IMR-90 (cell line): ENCODE results near the gene MSLN. TPM values are rescaled to one million over a fixed set of nuclear protein-coding genes. Genes with fewer than 3 reads are reported as not detected.

Source experiments
- ATAC-seq: fragments of 200-7000 bp; cut with Tn5 transposase; 2 replicates; pipeline ENCODE4 v1.9.1; 2020; ENCODE audit warnings: low read depth, mild to moderate bottlenecking, moderate library complexity
- BruUV-seq: library from RNA; stranded (reverse); fragments of 400-500 nt; replicated peaks from 2 replicates; lab custom pipeline; 2021; lab: Mats Ljungman, UMichigan
- CTCF ChIA-PET: fragments of 300-600 bp; formaldehyde crosslinking; extraction: SDS; loops from one replicate; lab custom pipeline; 2021; ENCODE audit warnings: antibody characterized with exemption; lab: Yijun Ruan, JAX
- POLR2A ChIA-PET: fragments of 300-600 bp; sonication (Branson Sonifier 250); formaldehyde crosslinking; loops from one replicate; lab custom pipeline; 2022; ENCODE audit warnings: antibody characterized with exemption; ENCODE audit not compliant: unreplicated experiment; lab: Charles Lee
- DNase-seq: peaks from one replicate; pipeline ENCODE4 v3.0.0; 2013
- H2AFZ ChIP-seq: replicated peaks from 2 replicates; pipeline ENCODE3; 2013; ENCODE audit warnings: low read length, mild to moderate bottlenecking; ENCODE audit not compliant: poor library complexity
- H2AK5ac ChIP-seq: 2 replicates; pipeline ENCODE4 v1.6.1; 2013; ENCODE audit warnings: low read depth, low read length, inconsistent platforms
- H2AK9ac ChIP-seq: replicated peaks from 2 replicates; pipeline ENCODE3; 2013; ENCODE audit warnings: mild to moderate bottlenecking, low read depth, low read length, moderate library complexity; ENCODE audit not compliant: poor library complexity
- H2BK120ac ChIP-seq: 2 replicates; pipeline ENCODE4 v1.6.1; 2013; ENCODE audit warnings: low read depth, low read length, inconsistent platforms
- H2BK15ac ChIP-seq: 3 replicates; pipeline ENCODE4 v1.6.1; 2013; ENCODE audit warnings: low read depth, low read length, inconsistent platforms
- H2BK20ac ChIP-seq: 2 replicates; pipeline ENCODE4 v1.6.1; 2013; ENCODE audit warnings: low read depth, mild to moderate bottlenecking, inconsistent platforms, low read length, moderate library complexity
- H2BK5ac ChIP-seq: 2 replicates; pipeline ENCODE4 v1.6.1; 2013; ENCODE audit warnings: mild to moderate bottlenecking, low read depth, low read length, inconsistent platforms; ENCODE audit not compliant: poor library complexity, severe bottlenecking
- H3K14ac ChIP-seq: replicated peaks from 2 replicates; pipeline ENCODE4 v1.6.1; 2013; ENCODE audit warnings: low read depth, low read length, inconsistent platforms
- H3K18ac ChIP-seq: 2 replicates; pipeline ENCODE4 v1.6.1; 2013; ENCODE audit warnings: low read depth, low read length, control low read depth
- H3K23ac ChIP-seq: 2 replicates; pipeline ENCODE4 v1.6.1; 2013; ENCODE audit warnings: low read depth, low read length, inconsistent platforms
- H3K27ac ChIP-seq: 2 replicates; pipeline ENCODE4 v1.5.1; 2013; ENCODE audit warnings: mild to moderate bottlenecking, control low read depth, low read length; ENCODE audit not compliant: insufficient read depth
- H3K27me3 ChIP-seq: 2 replicates; pipeline ENCODE4 v1.6.1; 2013; ENCODE audit warnings: low read length; ENCODE audit not compliant: control insufficient read depth, insufficient read depth
- H3K36me3 ChIP-seq: 2 replicates; pipeline ENCODE4 v1.6.1; 2013; ENCODE audit warnings: low read length, mixed read lengths; ENCODE audit not compliant: control insufficient read depth, insufficient read depth
- H3K4ac ChIP-seq: 2 replicates; pipeline ENCODE4 v1.6.1; 2013; ENCODE audit warnings: low read depth, low read length, inconsistent platforms
- H3K4me1 ChIP-seq: 2 replicates; pipeline ENCODE4 v1.6.1; 2013; ENCODE audit warnings: low read length, mixed read lengths; ENCODE audit not compliant: control insufficient read depth, insufficient read depth
- H3K4me2 ChIP-seq: 2 replicates; pipeline ENCODE4 v1.6.1; 2013; ENCODE audit warnings: low read depth, mild to moderate bottlenecking, control low read depth, low read length, moderate library complexity
- H3K4me3 ChIP-seq: 2 replicates; pipeline ENCODE4 v1.5.1; 2013; ENCODE audit warnings: low read depth, mild to moderate bottlenecking, control low read depth, low read length, moderate library complexity; ENCODE audit not compliant: insufficient read depth
- H3K56ac ChIP-seq: 2 replicates; pipeline ENCODE4 v1.6.1; 2013; ENCODE audit warnings: low read length, inconsistent platforms; ENCODE audit not compliant: insufficient read depth; ENCODE audit errors: extremely low read depth
- H3K79me1 ChIP-seq, 2 experiments: 2 replicates each; pipeline ENCODE4 v1.6.1; 2013; ENCODE audit warnings: low read length in 2 of 2, inconsistent platforms in 1 of 2, low read depth in 1 of 2
- H3K9ac ChIP-seq: 2 replicates; pipeline ENCODE4 v1.6.1; 2013; ENCODE audit warnings: low read depth, low read length, control low read depth
- H3K9me1 ChIP-seq: 2 replicates; pipeline ENCODE4 v1.6.1; 2013; ENCODE audit warnings: low read length, inconsistent platforms; ENCODE audit not compliant: insufficient read depth
- H3K9me3 ChIP-seq: 2 replicates; pipeline ENCODE4 v1.6.1; 2013; ENCODE audit warnings: low read length; ENCODE audit not compliant: control insufficient read depth, insufficient read depth
- H4K20me1 ChIP-seq: 2 replicates; pipeline ENCODE4 v1.6.1; 2013; ENCODE audit warnings: low read length, inconsistent platforms; ENCODE audit not compliant: insufficient read depth
- H4K5ac ChIP-seq: 2 replicates; pipeline ENCODE4 v1.6.1; 2013; ENCODE audit warnings: mild to moderate bottlenecking, low read depth, low read length, control low read depth
- H4K8ac ChIP-seq, 2 experiments: 2 replicates each; pipeline ENCODE4 v1.6.1; 2013; ENCODE audit warnings: low read depth in 2 of 2, low read length in 2 of 2, control low read depth in 1 of 2, inconsistent platforms in 1 of 2
- H4K91ac ChIP-seq: 2 replicates; pipeline ENCODE4 v1.6.1; 2013; ENCODE audit warnings: low read depth, low read length, inconsistent platforms; ENCODE audit not compliant: insufficient read depth
- BHLHE40 ChIP-seq: fragments of 150-350 bp; IDR thresholded peaks from 2 replicates; pipeline ENCODE4 v1.6.1; 2016; ENCODE audit warnings: mild to moderate bottlenecking, low read depth, low read length
- CEBPB ChIP-seq: IDR thresholded peaks from 2 replicates; pipeline ENCODE4 v1.6.1; 2012; ENCODE audit warnings: low read depth, low read length, improper control_type of control experiment
- CHD1 ChIP-seq: IDR thresholded peaks from 2 replicates; pipeline ENCODE4 v1.6.1; 2012; ENCODE audit warnings: low read depth, low read length, improper control_type of control experiment
- CTCF ChIP-seq: conservative IDR thresholded peaks from 2 replicates; pipeline ENCODE4 v1.5.1; 2012; ENCODE audit warnings: mild to moderate bottlenecking, low read depth, low read length, improper control_type of control experiment
- ELK1 ChIP-seq: fragments of 150-350 bp; IDR thresholded peaks from 2 replicates; pipeline ENCODE4 v1.6.1; 2016; ENCODE audit warnings: low read depth, mild to moderate bottlenecking, low read length, moderate library complexity, borderline replicate concordance
- FOS ChIP-seq: fragments of 150-350 bp; IDR thresholded peaks from 2 replicates; pipeline ENCODE4 v1.6.1; 2016; ENCODE audit warnings: low read depth, low read length
- MAFK ChIP-seq: IDR thresholded peaks from 2 replicates; pipeline ENCODE4 v1.6.1; 2012; ENCODE audit warnings: low read depth, low read length, improper control_type of control experiment
- MAZ ChIP-seq: IDR thresholded peaks from 2 replicates; pipeline ENCODE4 v1.6.1; 2012; ENCODE audit warnings: low read depth, mild to moderate bottlenecking, low read length, improper control_type of control experiment, moderate library complexity, borderline replicate concordance
- MXI1 ChIP-seq: IDR thresholded peaks from 2 replicates; pipeline ENCODE4 v1.6.1; 2012; ENCODE audit warnings: low read depth, mild to moderate bottlenecking, low read length, moderate library complexity, borderline replicate concordance
- NFE2L2 ChIP-seq: fragments of 150-350 bp; IDR thresholded peaks from 2 replicates; pipeline ENCODE4 v1.6.1; 2016; ENCODE audit warnings: low read depth, mild to moderate bottlenecking, low read length
- POLR2A ChIP-seq: IDR thresholded peaks from 2 replicates; pipeline ENCODE4 v1.6.1; 2012; ENCODE audit warnings: mild to moderate bottlenecking, low read depth, low read length
- RAD21 ChIP-seq: IDR thresholded peaks from 2 replicates; pipeline ENCODE4 v1.6.1; 2012; ENCODE audit warnings: low read length, improper control_type of control experiment
- RCOR1 ChIP-seq: IDR thresholded peaks from 2 replicates; pipeline ENCODE4 v1.6.1; 2012; ENCODE audit warnings: mild to moderate bottlenecking, low read length, improper control_type of control experiment; ENCODE audit not compliant: insufficient replicate concordance
- RFX5 ChIP-seq: IDR thresholded peaks from 2 replicates; pipeline ENCODE4 v1.8.0; 2012; ENCODE audit warnings: low read depth, mild to moderate bottlenecking, low read length, moderate library complexity
- SMC3 ChIP-seq: fragments of 150-350 bp; IDR thresholded peaks from 2 replicates; pipeline ENCODE4 v1.6.1; 2016; ENCODE audit warnings: low read depth, mild to moderate bottlenecking, antibody characterized with exemption, low read length, moderate library complexity
- whole genome bisulfite sequencing, 2 experiments: methylation state at CpG; one replicate each; pipeline versions ENCODE4 v1.1.5 to v1.1.7; 2013; ENCODE audit warnings: missing lambda C conversion rate in 2 of 2; ENCODE audit not compliant: insufficient read length in 1 of 2; ENCODE audit errors: extremely low coverage in 2 of 2; 5-methylcytosine and 5-hydroxymethylcytosine counted together
- dilution Hi-C: fragments of 300-500 bp; cut with HindIII; formaldehyde crosslinking; loops from one replicate; pipeline ENCODE4 v1.14.3; 2018; ENCODE audit warnings: low sequenced_read_pairs; ENCODE audit not compliant: unreplicated experiment
- in situ Hi-C: fragments of 300-500 bp; cut with MboI; formaldehyde crosslinking; loops from 3 replicates; pipeline ENCODE4 v1.14.3; 2019; ENCODE audit warnings: low sequenced_read_pairs, inconsistent platforms, mixed read lengths
- intact Hi-C: fragments of 100-400 bp; cut with micrococcal nuclease; formaldehyde crosslinking; loops from 2 replicates; pipeline ENCODE4 v1.10.0; 2022
- polyA plus RNA-seq, 3 experiments: library from polyadenylated mRNA; depleted of rRNA; stranded (reverse); fragments of >200 nt; gene quantifications; 2 replicates each; pipeline ENCODE4 v1.2.3, GENCODE V29; 2012; ENCODE audit warnings: low replicate concordance in 1 of 3
- total RNA-seq: library from RNA; depleted of rRNA; stranded (reverse); fragments of >200 nt; gene quantifications from 2 replicates; pipeline ENCODE4 v1.2.3, GENCODE V29; 2012

Gene MSLN
- total and polyA plus RNA-seq, 2 of the 4 experiments (the other 2 are of a cell fraction), result 0.14 TPM; not detected in 1

GRCh38 chr16:790086-790485 lies 29.6 kb downstream of the MSLN start:
- Histone ChIP-seq H3K79me1 (peaks cover 4 to 35% of the 10 kb centered on the region in 2 experiments; a peak in 2 of 4 replicates), H4K20me1 (peaks cover 23% of the 10 kb centered on the region), H2AFZ (no peak overlapping the region), H3K9me1 (no peaks in the 10 kb centered on the region), H4K8ac (no peak overlapping the region), H2BK120ac (no peak overlapping the region), H3K23ac (no peak overlapping the region), H3K36me3 (peaks cover 18% of the 10 kb centered on the region), H4K91ac (no peak overlapping the region), H3K4ac (no peak overlapping the region), H3K4me1 (peaks cover 11% of the 10 kb centered on the region; the same call in 1 of the 2 replicates), H3K14ac (no peak overlapping the region), H3K4me3 (no peak overlapping the region), H3K27me3 (no peaks in the 10 kb centered on the region), H3K27ac (no peak overlapping the region), H3K18ac (no peak overlapping the region), H2AK5ac (no peak overlapping the region), H3K9ac (no peak overlapping the region), H2BK20ac (no peak overlapping the region), H3K9me3 (no peaks in the 10 kb centered on the region), H2BK15ac (no peak overlapping the region), H3K56ac (no peak overlapping the region), H2AK9ac (no peak overlapping the region), H2BK5ac (no peak overlapping the region), H4K5ac (no peak overlapping the region), H3K4me2 (no peak overlapping the region)
- CTCF ChIA-PET, result no interaction called here
- DNase-seq (no peak), ATAC-seq (no peak)
- 95% methylated on average over 9 of the region's 17 CpGs; no CpG with 5 or more reads in 1 of the 2 experiments for WGBS, 2 experiments
- POLR2A ChIA-PET, result no interaction called here
- intact Hi-C loops (no loop called here), dilution Hi-C loops (no loop called here), in situ Hi-C loops (no loop called here)
- no TSS peak for BruUV-seq
- TF ChIP-seq ELK1, result no peak
- TF ChIP-seq MAZ, result no peak
- TF ChIP-seq MAFK, result no peak
- TF ChIP-seq RCOR1, result no peak
- no peak for TF ChIP-seq BHLHE40
- no peak for TF ChIP-seq RFX5
- TF ChIP-seq CEBPB, result no peak
- no peak for TF ChIP-seq RAD21
- no peak for TF ChIP-seq CTCF
- TF ChIP-seq CHD1, result no peak
- TF ChIP-seq MXI1, result no peak
- TF ChIP-seq NFE2L2, result no peak
- no peak for TF ChIP-seq FOS
- no peak for TF ChIP-seq POLR2A
- no peak for TF ChIP-seq SMC3
